Heart left ventricle (tissue), 16 donors: ENCODE results near the gene MFSD1. TPM values are rescaled to one million over a fixed set of nuclear protein-coding genes. Genes with fewer than 3 reads are reported as not detected.

Experiments used
- ATAC-seq, 4 donors: fragments of 200-7000 bp; cut with Tn5 transposase; one replicate each; pipeline ENCODE4 v1.9.1; 2020 to 2022; ENCODE audit warnings: moderate library complexity in 4 of 4, mild to moderate bottlenecking in 3 of 4, moderate number of reproducible peaks in 1 of 4
- DNase-seq, 5 donors: peaks; one replicate each; pipeline ENCODE4 v3.0.0-alpha.2; 2020
- H3K27ac ChIP-seq, 12 donors: fragments of 200-600 bp; sonication (generic) in 4 of 12; one replicate each; pipeline versions ENCODE4 v1.5.0 to v1.8.0; 2016 to 2022; ENCODE audit warnings: mild to moderate bottlenecking in 2 of 12
- H3K27me3 ChIP-seq, 9 donors: fragments of 200-600 bp; sonication (generic) in 2 of 9; one replicate each; pipeline versions ENCODE4 v1.5.1 to v1.8.0; 2016 to 2022; ENCODE audit warnings: mild to moderate bottlenecking in 3 of 9
- H3K36me3 ChIP-seq, 9 donors: fragments of 200-600 bp; sonication (generic) in 2 of 9; one replicate each; pipeline versions ENCODE4 v1.5.0 to v1.8.0; 2018 to 2022; ENCODE audit warnings: mild to moderate bottlenecking in 2 of 9
- H3K4me1 ChIP-seq, 12 donors: fragments of 200-600 bp; sonication (generic) in 4 of 12; one replicate each; pipeline versions ENCODE4 v1.5.0 to v1.8.0; 2016 to 2022; ENCODE audit warnings: mild to moderate bottlenecking in 3 of 12
- H3K4me3 ChIP-seq, 12 donors: fragments of 200-600 bp; sonication (generic) in 4 of 12; one replicate each; pipeline versions ENCODE4 v1.5.0 to v1.8.0; 2017 to 2022; ENCODE audit warnings: mild to moderate bottlenecking in 9 of 12, moderate library complexity in 4 of 12
- H3K9me3 ChIP-seq, 12 donors: fragments of 200-600 bp; sonication (generic) in 4 of 12; one replicate each; pipeline versions ENCODE4 v1.5.0 to v1.8.0; 2016 to 2022; ENCODE audit warnings: mild to moderate bottlenecking in 1 of 12
- CTCF ChIP-seq, 12 donors: fragments of 200-600 bp; sonication (generic) in 4 of 12; IDR thresholded peaks; one replicate each; pipeline versions ENCODE4 v1.5.0 to v1.8.0; 2018 to 2022; ENCODE audit warnings: antibody characterized with exemption in 12 of 12, mild to moderate bottlenecking in 5 of 12
- POLR2A ChIP-seq, 2 donors: fragments of 450-650 bp; IDR thresholded peaks; one replicate each; pipeline ENCODE4 v1.6.1; 2017; ENCODE audit warnings: antibody characterized with exemption in 2 of 2, mild to moderate bottlenecking in 2 of 2, moderate library complexity in 2 of 2
- WGBS, 4 donors: extraction: QIAGEN DNeasy Blood & Tissue Kit in 2 of 4; methylation state at CpG; one replicate each; pipeline versions ENCODE4 v1.1.5 to v1.1.7; 2013 to 2018; 5-methylcytosine and 5-hydroxymethylcytosine counted together
- intact Hi-C, 10 donors: fragments of 100-400 bp; cut with DNase I; formaldehyde crosslinking; loops; one replicate each; pipeline versions ENCODE4 v1.11.1 to v1.14.2; 2022
- polyA plus RNA-seq, 2 donors: library from polyadenylated mRNA; stranded (reverse); fragments of 200-250 nt; gene quantifications; one replicate each; pipeline ENCODE4 v1.2.3, GENCODE V29; 2013
- total RNA-seq, 9 donors: library from RNA; depleted of rRNA in 2 of 9; stranded (reverse); fragments of >200 nt in 2 of 9; fragmentation: NEBNext Ultra II Directional in 3 of 9; extraction: Animal tissue kit (Norgen Biotek cat#: 25700) in 3 of 9; gene quantifications; one replicate each; pipeline versions ENCODE4 v1.1.0 to v1.2.4, GENCODE V29; 2016 to 2023
- donor health status: ischemic (EF 13 %, LVEDD 7.1; RV severe dilation, severe dysfunction).
- donor health status: healthy with polysubstance abuse.
- donor health status: DM: no; HTN: yes; CAD: no.
- donor health status: DM: no; HTN: no; CAD: no.
- donor health status: ischemic (EF 25% LVEDD 6.9; RV normal size, moderate dysfunction).
- donor health status: ischemic (EF 25% LVEDD 5.7; RV mildly dilated, moderate dysfunction).
- donor health status: healthy.
- donor health status: DM: yes; HTN: yes; CAD: no.
- donor health status: ischemic (EF 35%, LVEDD 5.7; RV mildly dilated, moderate dysfunction).
- donor health status: nonischemic (EF 11% LVEDD 7.7; RV severe dilation, severe dysfunction).
- donor health status: DM: yes; HTN: yes; CAD: no.
- donor health status: PGD.
- donor health status: ischemic (EF 29% LVEDD 5.4; RV normal size, mild dysfunction).
- donor health status: nonischemic (EF 23%, LVEDD 6.1; RV moderate dilation, normal function).

The MFSD1 gene
- total and polyA plus RNA-seq, 11 donors: 9.6 to 71.4 (median 35.7) TPM

- peak overlapping the region in 1 of 12 donors; percentile 55 for H3K27ac ChIP-seq
- no peak for TF ChIP-seq POLR2A (IDR thresholded peaks at IDR 0.05)
- H3K4me1 ChIP-seq: peaks cover 0 to 56% (median 24%) of the 10 kb centered on the region in 12 donors
- intact Hi-C loops: loop anchor here in 3 of 10 donors (5.0 kb wide), 2 partner anchors 41 to 46 kb away; partner anchors contain the start of gene RARRES1 (in 1 of the 3)
- no peaks in the 10 kb centered on the region for H3K9me3 ChIP-seq
- H3K36me3 ChIP-seq: no peaks in the 10 kb centered on the region
- H3K27me3 ChIP-seq: no peaks in the 10 kb centered on the region
- ATAC-seq (no peak), DNase-seq (no peak)
- H3K4me3 ChIP-seq: no peak overlapping the region
Measured at GRCh38 chr3:158773166-158773565, 28.7 kb upstream of the MFSD1 start.

GRCh38 chr3:158773845-158774830, 27.7 kb upstream of the MFSD1 start:
- Histone ChIP-seq H3K36me3 (no peaks in the 10 kb centered on the region), H3K27ac (peak overlapping the region in 4 of 12 donors; percentile 11 to 85 (median 35)), H3K4me1 (peaks cover 0 to 46% (median 15%) of the 10 kb centered on the region in 12 donors), H3K27me3 (no peaks in the 10 kb centered on the region), H3K9me3 (no peaks in the 10 kb centered on the region), H3K4me3 (no peak overlapping the region)
- intact Hi-C loops: loop anchor here in 3 of 10 donors (5.0 kb wide), 2 partner anchors 42 to 47 kb away; partner anchors contain the start of gene RARRES1 (in 1 of the 3)
- no peak for TF ChIP-seq CTCF (IDR thresholded peaks at IDR 0.05)
- no peak for TF ChIP-seq POLR2A (IDR thresholded peaks at IDR 0.05)
- 83 to 86% (median 84%) methylated on average over 7 of the region's 7 CpGs for WGBS, 4 donors
- ATAC-seq (peak in 2 of 4 donors; percentile 65 to 70), DNase-seq (no peak)

DNA sequence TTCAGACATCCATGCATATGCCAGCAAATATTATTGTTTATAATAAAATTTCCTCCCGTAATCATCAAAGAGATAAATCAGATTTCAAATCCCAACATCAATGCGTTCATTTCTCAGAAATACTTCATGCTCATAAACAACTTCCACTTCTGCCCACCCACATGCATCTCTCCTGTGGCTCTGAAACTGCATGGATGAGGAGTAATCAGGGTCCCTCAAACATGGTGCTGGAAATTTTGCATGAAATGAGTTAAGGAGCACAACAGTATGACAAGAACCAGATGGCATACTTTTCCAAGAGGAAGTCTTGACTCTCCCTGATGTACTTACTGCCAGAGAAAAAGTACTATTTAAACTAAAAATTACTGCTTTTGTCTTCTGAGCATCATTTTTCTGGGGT, 26.9 kb upstream of the MFSD1 start:
- Histone ChIP-seq H3K27ac (peak overlapping the region in 4 of 12 donors; percentile 11 to 85 (median 44)), H3K4me3 (no peak overlapping the region), H3K4me1 (peaks cover 0 to 38% (median 8%) of the 10 kb centered on the region in 12 donors), H3K27me3 (no peaks in the 10 kb centered on the region), H3K9me3 (no peaks in the 10 kb centered on the region), H3K36me3 (no peaks in the 10 kb centered on the region)
- TF ChIP-seq CTCF (IDR thresholded peaks at IDR 0.05) (no peak), POLR2A (IDR thresholded peaks at IDR 0.05) (no peak)
- ATAC-seq: peak in 2 of 4 donors; percentile 42 to 52
- 78 to 79% (median 79%) methylated on average over 2 of the region's 2 CpGs for WGBS, 4 donors
- no peak for DNase-seq
- intact Hi-C loops: loop anchor here in 5 of 10 donors (5.0 kb wide), 4 partner anchors 33 to 48 kb away; partner anchors contain the start of gene RARRES1 (in 1 of the 5)

DNA sequence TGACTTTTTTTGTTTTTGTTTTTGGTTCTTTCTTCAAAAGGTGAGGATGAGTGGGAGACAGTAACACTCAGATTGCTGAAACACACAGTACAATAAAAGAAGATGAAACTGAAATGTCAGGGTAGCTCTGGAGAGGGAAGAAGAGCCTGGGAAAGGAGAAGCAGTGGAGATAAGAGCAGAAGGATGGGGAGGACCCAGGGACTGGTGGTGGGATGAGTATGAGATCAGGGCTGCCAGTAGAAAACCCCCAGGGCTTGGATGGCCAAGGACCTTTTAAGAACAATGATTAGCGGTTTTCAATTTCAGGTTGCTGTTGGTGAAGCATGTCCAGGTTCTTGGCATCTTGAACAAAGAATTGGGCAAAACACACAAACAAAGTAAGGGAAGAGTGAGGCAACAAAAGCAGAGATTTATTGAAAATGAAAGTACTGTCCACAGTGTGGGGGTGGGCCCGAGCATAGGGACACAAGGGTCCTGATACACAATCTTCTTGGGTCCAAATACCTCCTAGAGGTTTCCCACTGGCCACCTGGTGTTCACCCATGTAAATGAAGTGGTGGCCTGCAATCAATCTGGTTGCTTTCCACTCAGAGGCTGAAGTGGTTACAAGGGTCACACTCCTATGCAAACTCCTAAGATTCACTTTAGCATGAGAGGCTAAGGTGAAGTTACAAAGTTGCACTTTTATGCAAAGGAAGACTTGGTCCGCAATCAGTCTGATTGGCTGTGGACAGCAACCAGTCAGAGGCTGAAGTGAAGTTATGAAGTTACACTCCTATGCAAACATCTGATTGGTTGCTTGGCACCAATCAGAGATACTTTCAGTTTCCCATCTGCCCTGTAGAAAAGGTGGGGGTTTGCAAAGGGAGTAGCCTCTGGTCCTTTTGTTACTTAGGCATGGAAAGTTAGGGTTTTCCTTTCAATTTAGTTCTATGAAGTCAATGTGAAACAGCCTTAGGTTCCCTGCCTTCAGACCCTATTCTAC, 26.1 kb upstream of the MFSD1 start:
- Histone ChIP-seq H3K9me3 (no peaks in the 10 kb centered on the region), H3K36me3 (no peaks in the 10 kb centered on the region), H3K27ac (peak overlapping the region in 3 of 12 donors; percentile 25 to 85 (median 30)), H3K27me3 (no peaks in the 10 kb centered on the region), H3K4me3 (no peak overlapping the region), H3K4me1 (peaks cover 0 to 33% (median 2%) of the 10 kb centered on the region in 12 donors)
- intact Hi-C loops: loop anchor here in 2 of 10 donors (5.0 kb wide), 2 partner anchors 33 to 38 kb away; no protein-coding TSS in a partner anchor
- DNase-seq (no peak), ATAC-seq (no peak)
- 90 to 93% (median 92%) methylated on average over 3 of the region's 3 CpGs for WGBS, 4 donors
- TF ChIP-seq POLR2A (IDR thresholded peaks at IDR 0.05) (no peak), CTCF (IDR thresholded peaks at IDR 0.05) (no peak)
